ENCODE data around the gene ADGRV1. TPM values are rescaled to one million over a fixed set of nuclear protein-coding genes. Genes with fewer than 3 reads are reported as not detected.

Gene ADGRV1
- total and polyA plus RNA-seq, 9 of the 15 experiments (the other 6 are each of a cell fraction or from before 2014, with no cell fraction given), result 21.7 to 156 (median 58.2) TPM

DNA sequence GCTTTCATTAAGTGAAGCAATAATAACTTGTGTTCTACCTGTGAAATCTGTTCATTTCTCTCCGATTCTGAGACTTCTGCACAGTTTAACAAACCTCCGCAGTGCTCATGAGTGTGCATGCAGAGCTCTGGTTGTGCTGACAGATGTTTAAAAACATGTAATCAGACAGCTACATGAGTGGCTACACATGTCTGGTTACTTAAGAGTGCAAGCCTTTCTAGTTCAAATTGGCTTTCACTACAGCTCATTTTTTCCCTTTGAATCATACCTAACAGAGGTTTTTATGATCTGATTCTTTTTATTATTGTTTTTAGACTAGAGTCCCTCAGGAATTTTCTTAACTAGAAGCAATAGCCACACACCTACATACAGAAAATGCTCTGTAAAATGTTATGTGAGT, 514.3 kb downstream of the ADGRV1 start:
- Histone ChIP-seq H3K36me3 (ENCODE audit: control insufficient read depth, insufficient read depth, low read length) (peaks cover 12% of the 10 kb centered on the region; the same call in 2 of the 3 replicates), H3K27ac (ENCODE audit: extremely low read depth, low read depth, low read length) (no peak overlapping the region), H3K4me1 (replicated peaks in 1 of 2; ENCODE audit: control insufficient read depth in 2 of 2, insufficient read depth in 2 of 2, low read length in 2 of 2) (no peaks in the 10 kb centered on the region), H2AFZ (ENCODE audit: low read depth, low read length) (no peak overlapping the region), H3K79me2 (ENCODE audit: control insufficient read depth, insufficient read depth, low read length) (no peaks in the 10 kb centered on the region), H3K4me3 (no peak overlapping the region), H3K27me3 (ENCODE audit: control insufficient read depth in 2 of 2, insufficient read depth in 2 of 2, low read length in 2 of 2) (no peaks in the 10 kb centered on the region), H3K9me3 (replicated peaks; ENCODE audit: control insufficient read depth, insufficient read depth, low read depth, low read length) (no peaks in the 10 kb centered on the region), H3K9ac (ENCODE audit: insufficient read depth in 1 of 2, low read depth in 2 of 2, low read length in 2 of 2) (no peak overlapping the region), H3K9me1 (ENCODE audit: control insufficient read depth, insufficient read depth, low read length) (no peaks in the 10 kb centered on the region), H4K20me1 (replicated peaks; ENCODE audit: control insufficient read depth, insufficient read depth, low read length) (no peaks in the 10 kb centered on the region), H3K4me2 (ENCODE audit: insufficient read depth, low read length) (no peak overlapping the region)
- in situ Hi-C loops (cut with MboI), result no loop called here
- intact Hi-C loops (cut with micrococcal nuclease), result no loop called here
- DNase-seq (ENCODE audit: extremely low read depth in 1 of 4, low spot score in 3 of 4), result no peak
- no peak for FAIRE-seq
- ChIA-PET POLR2A (no interaction called here), CTCF (ENCODE audit: low intra/inter-chr PET ratio) (no interaction called here)
- TF ChIP-seq POLR3G (IDR thresholded peaks at IDR 0.05; ENCODE audit: extremely low read depth, insufficient read length, insufficient replicate concordance), result no peak
- no peak for TF ChIP-seq ZNF431 (CRISPR knock-in tag; IDR thresholded peaks at IDR 0.05)
- TF ChIP-seq NCOA2 (IDR thresholded peaks at IDR 0.05; ENCODE audit: partially characterized antibody in 2 of 2), result no peak
- no peak for TF ChIP-seq CTBP1 (IDR thresholded peaks at IDR 0.05; ENCODE audit: borderline replicate concordance)
- no peak for TF ChIP-seq SAFB2 (IDR thresholded peaks at IDR 0.05; ENCODE audit: borderline replicate concordance, low read depth, low read length, severe bottlenecking)
- no peak for TF ChIP-seq KDM4B (IDR thresholded peaks at IDR 0.05; ENCODE audit: borderline replicate concordance in 2 of 2, low read depth in 1 of 2)
- TF ChIP-seq, protein P1, sequence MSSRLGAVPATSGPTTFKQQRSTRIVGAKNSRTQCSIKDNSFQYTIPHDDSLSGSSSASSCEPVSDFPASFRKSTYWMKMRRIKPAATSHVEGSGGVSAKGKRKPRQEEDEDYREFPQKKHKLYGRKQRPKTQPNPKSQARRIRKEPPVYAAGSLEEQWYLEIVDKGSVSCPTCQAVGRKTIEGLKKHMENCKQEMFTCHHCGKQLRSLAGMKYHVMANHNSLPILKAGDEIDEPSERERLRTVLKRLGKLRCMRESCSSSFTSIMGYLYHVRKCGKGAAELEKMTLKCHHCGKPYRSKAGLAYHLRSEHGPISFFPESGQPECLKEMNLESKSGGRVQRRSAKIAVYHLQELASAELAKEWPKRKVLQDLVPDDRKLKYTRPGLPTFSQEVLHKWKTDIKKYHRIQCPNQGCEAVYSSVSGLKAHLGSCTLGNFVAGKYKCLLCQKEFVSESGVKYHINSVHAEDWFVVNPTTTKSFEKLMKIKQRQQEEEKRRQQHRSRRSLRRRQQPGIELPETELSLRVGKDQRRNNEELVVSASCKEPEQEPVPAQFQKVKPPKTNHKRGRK (tag; IDR thresholded peaks at IDR 0.05), result no peak
- no peak for TF ChIP-seq ZNF583 (CRISPR knock-in tag; IDR thresholded peaks at IDR 0.05)
- TF ChIP-seq, protein P2, sequence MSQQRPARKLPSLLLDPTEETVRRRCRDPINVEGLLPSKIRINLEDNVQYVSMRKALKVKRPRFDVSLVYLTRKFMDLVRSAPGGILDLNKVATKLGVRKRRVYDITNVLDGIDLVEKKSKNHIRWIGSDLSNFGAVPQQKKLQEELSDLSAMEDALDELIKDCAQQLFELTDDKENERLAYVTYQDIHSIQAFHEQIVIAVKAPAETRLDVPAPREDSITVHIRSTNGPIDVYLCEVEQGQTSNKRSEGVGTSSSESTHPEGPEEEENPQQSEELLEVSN (IDR thresholded peaks at IDR 0.05; ENCODE audit: borderline replicate concordance in 1 of 2, extremely low read depth in 1 of 2, insufficient read depth in 1 of 2, insufficient read length in 1 of 2, low read depth in 1 of 2, low read length in 1 of 2, poor library complexity in 1 of 2, severe bottlenecking in 1 of 2), result no peak
- TF ChIP-seq, protein P3, sequence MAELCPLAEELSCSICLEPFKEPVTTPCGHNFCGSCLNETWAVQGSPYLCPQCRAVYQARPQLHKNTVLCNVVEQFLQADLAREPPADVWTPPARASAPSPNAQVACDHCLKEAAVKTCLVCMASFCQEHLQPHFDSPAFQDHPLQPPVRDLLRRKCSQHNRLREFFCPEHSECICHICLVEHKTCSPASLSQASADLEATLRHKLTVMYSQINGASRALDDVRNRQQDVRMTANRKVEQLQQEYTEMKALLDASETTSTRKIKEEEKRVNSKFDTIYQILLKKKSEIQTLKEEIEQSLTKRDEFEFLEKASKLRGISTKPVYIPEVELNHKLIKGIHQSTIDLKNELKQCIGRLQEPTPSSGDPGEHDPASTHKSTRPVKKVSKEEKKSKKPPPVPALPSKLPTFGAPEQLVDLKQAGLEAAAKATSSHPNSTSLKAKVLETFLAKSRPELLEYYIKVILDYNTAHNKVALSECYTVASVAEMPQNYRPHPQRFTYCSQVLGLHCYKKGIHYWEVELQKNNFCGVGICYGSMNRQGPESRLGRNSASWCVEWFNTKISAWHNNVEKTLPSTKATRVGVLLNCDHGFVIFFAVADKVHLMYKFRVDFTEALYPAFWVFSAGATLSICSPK (IDR thresholded peaks at IDR 0.05; ENCODE audit: borderline replicate concordance), result no peak
- TF ChIP-seq CEBPB (tag; IDR thresholded peaks at IDR 0.05), result no peak
- TF ChIP-seq, protein P4, sequence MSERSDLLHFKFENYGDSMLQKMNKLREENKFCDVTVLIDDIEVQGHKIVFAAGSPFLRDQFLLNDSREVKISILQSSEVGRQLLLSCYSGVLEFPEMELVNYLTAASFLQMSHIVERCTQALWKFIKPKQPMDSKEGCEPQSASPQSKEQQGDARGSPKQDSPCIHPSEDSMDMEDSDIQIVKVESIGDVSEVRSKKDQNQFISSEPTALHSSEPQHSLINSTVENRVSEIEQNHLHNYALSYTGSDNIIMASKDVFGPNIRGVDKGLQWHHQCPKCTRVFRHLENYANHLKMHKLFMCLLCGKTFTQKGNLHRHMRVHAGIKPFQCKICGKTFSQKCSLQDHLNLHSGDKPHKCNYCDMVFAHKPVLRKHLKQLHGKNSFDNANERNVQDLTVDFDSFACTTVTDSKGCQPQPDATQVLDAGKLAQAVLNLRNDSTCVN (CRISPR knock-in tag; IDR thresholded peaks at IDR 0.05), result no peak
- no peak for TF ChIP-seq ZNF165 (CRISPR knock-in tag; IDR thresholded peaks at IDR 0.05; ENCODE audit: borderline replicate concordance)
- no peak for ATAC-seq
- 73% methylated on average over 2 of the region's 2 CpGs for WGBS (ENCODE audit: insufficient coverage, low coverage, missing lambda C conversion rate)
- no TSS peak for BruUV-seq (replicated peaks)

Measured in K562 (cell line).